T-helper 2 cell treated with Interferon-gamma antibody and Interleukin-4, amounts not matched to agents 5 μg/mL and 100 μg/mL, for 36 hours (primary cell): ENCODE measurements around the gene ORM1.

Source experiments
- DNase-seq: peaks from one replicate; pipeline ENCODE4 v3.0.0; 2021; ENCODE audit warnings: low spot score
- H3K27ac Mint-ChIP-seq: one replicate; pipeline ENCODE4 v1.8.0; 2021; ENCODE audit warnings: mild to moderate bottlenecking, mixed read lengths
- H3K27me3 Mint-ChIP-seq: one replicate; pipeline ENCODE4 v1.8.0; 2021; ENCODE audit warnings: low read depth, mixed read lengths
- H3K36me3 Mint-ChIP-seq: one replicate; pipeline ENCODE4 v1.8.0; 2021; ENCODE audit warnings: low read depth, mixed read lengths
- H3K4me1 Mint-ChIP-seq: one replicate; pipeline ENCODE4 v1.8.0; 2021; ENCODE audit warnings: low read depth, mixed read lengths
- H3K4me3 Mint-ChIP-seq: one replicate; pipeline ENCODE4 v1.8.0; 2022; ENCODE audit warnings: mild to moderate bottlenecking, moderate library complexity, mixed read lengths
- H3K9me3 Mint-ChIP-seq: one replicate; pipeline ENCODE4 v1.8.0; 2021; ENCODE audit warnings: mixed read lengths

The ORM1 gene

GRCh38 chr9:114344692-114345091, 21.8 kb downstream of the ORM1 start:
- no peak overlapping the region for H3K4me3 Mint-ChIP-seq
- no peak for DNase-seq
- no peak overlapping the region for H3K27ac Mint-ChIP-seq
- H3K36me3 Mint-ChIP-seq: peaks cover 91% of the 10 kb centered on the region
- no peaks in the 10 kb centered on the region for H3K9me3 Mint-ChIP-seq
- peaks cover 18% of the 10 kb centered on the region for H3K4me1 Mint-ChIP-seq
- no peaks in the 10 kb centered on the region for H3K27me3 Mint-ChIP-seq

- Mint-ChIP-seq H3K27ac (no peak overlapping the region), H3K9me3 (no peaks in the 10 kb centered on the region), H3K4me3 (no peak overlapping the region), H3K36me3 (peaks cover 92% of the 10 kb centered on the region), H3K27me3 (no peaks in the 10 kb centered on the region), H3K4me1 (peaks cover 27% of the 10 kb centered on the region)
- no peak for DNase-seq
These were observed 22.7 kb downstream of the ORM1 start for GRCh38 chr9:114345493-114346065.

- H3K9me3 Mint-ChIP-seq: no peaks in the 10 kb centered on the region
- no peak overlapping the region for H3K27ac Mint-ChIP-seq
- H3K4me1 Mint-ChIP-seq: peaks cover 31% of the 10 kb centered on the region
- H3K4me3 Mint-ChIP-seq: no peak overlapping the region
- peaks cover 90% of the 10 kb centered on the region for H3K36me3 Mint-ChIP-seq
- DNase-seq: no peak
- no peaks in the 10 kb centered on the region for H3K27me3 Mint-ChIP-seq
These were observed 23.2 kb downstream of the ORM1 start for GRCh38 chr9:114346146-114346545.

- H3K27ac Mint-ChIP-seq: no peak overlapping the region
- H3K27me3 Mint-ChIP-seq: no peaks in the 10 kb centered on the region
- peaks cover 33% of the 10 kb centered on the region for H3K4me1 Mint-ChIP-seq
- H3K4me3 Mint-ChIP-seq: no peak overlapping the region
- no peaks in the 10 kb centered on the region for H3K9me3 Mint-ChIP-seq
- DNase-seq: no peak
- H3K36me3 Mint-ChIP-seq: peaks cover 86% of the 10 kb centered on the region
These were observed 24.8 kb downstream of the ORM1 start for GRCh38 chr9:114347675-114348074.

- no peak for DNase-seq
- H3K9me3 Mint-ChIP-seq: no peaks in the 10 kb centered on the region
- no peak overlapping the region for H3K4me3 Mint-ChIP-seq
- H3K27ac Mint-ChIP-seq: peak overlapping the region; percentile 84
- peaks cover 33% of the 10 kb centered on the region for H3K4me1 Mint-ChIP-seq
- H3K36me3 Mint-ChIP-seq: peaks cover 85% of the 10 kb centered on the region
- H3K27me3 Mint-ChIP-seq: no peaks in the 10 kb centered on the region
These were observed 25.5 kb downstream of the ORM1 start for GRCh38 chr9:114348261-114348905.

- peaks cover 82% of the 10 kb centered on the region for H3K36me3 Mint-ChIP-seq
- peaks cover 33% of the 10 kb centered on the region for H3K4me1 Mint-ChIP-seq
These were observed 26.1 kb downstream of the ORM1 start for GRCh38 chr9:114348906-114349482.

GRCh38 chr9:114349713-114350480, 27.0 kb downstream of the ORM1 start:
- Mint-ChIP-seq H3K4me3 (peak overlapping the region; percentile 25), H3K36me3 (peaks cover 75% of the 10 kb centered on the region), H3K27ac (peak overlapping the region; percentile 84), H3K27me3 (no peaks in the 10 kb centered on the region), H3K9me3 (no peaks in the 10 kb centered on the region), H3K4me1 (peaks cover 31% of the 10 kb centered on the region)
- DNase-seq: no peak

More at GRCh38 chr9:114348906-114349482, 26.1 kb downstream of the ORM1 start:
- DNase-seq: peak; percentile 92
- peak overlapping the region; percentile 84 for H3K27ac Mint-ChIP-seq
- H3K27me3 Mint-ChIP-seq: no peaks in the 10 kb centered on the region
- no peaks in the 10 kb centered on the region for H3K9me3 Mint-ChIP-seq
- H3K4me3 Mint-ChIP-seq: peak overlapping the region; percentile 25

- H3K36me3 Mint-ChIP-seq: peaks cover 71% of the 10 kb centered on the region
- no peaks in the 10 kb centered on the region for H3K27me3 Mint-ChIP-seq
- DNase-seq: no peak
- no peak overlapping the region for H3K27ac Mint-ChIP-seq
- no peaks in the 10 kb centered on the region for H3K9me3 Mint-ChIP-seq
- H3K4me1 Mint-ChIP-seq: peaks cover 31% of the 10 kb centered on the region
- H3K4me3 Mint-ChIP-seq: no peak overlapping the region
These were observed 27.9 kb downstream of the ORM1 start for GRCh38 chr9:114350636-114351401.

- Mint-ChIP-seq H3K36me3 (peaks cover 69% of the 10 kb centered on the region), H3K27ac (peak overlapping the region; percentile 45), H3K27me3 (no peaks in the 10 kb centered on the region), H3K4me3 (peak overlapping the region; percentile 26), H3K4me1 (peaks cover 32% of the 10 kb centered on the region), H3K9me3 (no peaks in the 10 kb centered on the region)
- no peak for DNase-seq
These were observed 29.0 kb downstream of the ORM1 start for GRCh38 chr9:114351932-114352331.

- Mint-ChIP-seq H3K27ac (no peak overlapping the region), H3K9me3 (no peaks in the 10 kb centered on the region), H3K27me3 (no peaks in the 10 kb centered on the region), H3K36me3 (peaks cover 71% of the 10 kb centered on the region), H3K4me1 (peaks cover 22% of the 10 kb centered on the region), H3K4me3 (no peak overlapping the region)
- DNase-seq: no peak
These were observed 32.9 kb downstream of the ORM1 start for GRCh38 chr9:114355821-114356220.

- no peak overlapping the region for H3K4me3 Mint-ChIP-seq
- DNase-seq: no peak
- H3K4me1 Mint-ChIP-seq: peaks cover 25% of the 10 kb centered on the region
- H3K36me3 Mint-ChIP-seq: peaks cover 75% of the 10 kb centered on the region
- peak overlapping the region; percentile 45 for H3K27ac Mint-ChIP-seq
- no peaks in the 10 kb centered on the region for H3K27me3 Mint-ChIP-seq
- H3K9me3 Mint-ChIP-seq: no peaks in the 10 kb centered on the region
These were observed 33.9 kb downstream of the ORM1 start for GRCh38 chr9:114356792-114357191.

GRCh38 chr9:114357360-114357759, 34.5 kb downstream of the ORM1 start:
- Mint-ChIP-seq H3K9me3 (no peaks in the 10 kb centered on the region), H3K4me1 (peaks cover 21% of the 10 kb centered on the region), H3K27me3 (no peaks in the 10 kb centered on the region), H3K4me3 (no peak overlapping the region), H3K36me3 (peaks cover 74% of the 10 kb centered on the region), H3K27ac (no peak overlapping the region)
- DNase-seq: no peak

GRCh38 chr9:114357911-114358328, 35.0 kb downstream of the ORM1 start:
- no peaks in the 10 kb centered on the region for H3K27me3 Mint-ChIP-seq
- no peak overlapping the region for H3K4me3 Mint-ChIP-seq
- H3K36me3 Mint-ChIP-seq: peaks cover 77% of the 10 kb centered on the region
- no peaks in the 10 kb centered on the region for H3K9me3 Mint-ChIP-seq
- DNase-seq: no peak
- no peak overlapping the region for H3K27ac Mint-ChIP-seq
- H3K4me1 Mint-ChIP-seq: peaks cover 22% of the 10 kb centered on the region
